Activated CD4-positive, alpha-beta T cell treated with anti-CD3 and anti-CD28 coated beads for 4 hours (primary cell): ENCODE measurements around the gene PRKCE.

Experiments
- DNase-seq, 2 donors: peaks; one replicate each; pipeline ENCODE4 v3.0.0-alpha.2; 2020

PRKCE gene

DNA sequence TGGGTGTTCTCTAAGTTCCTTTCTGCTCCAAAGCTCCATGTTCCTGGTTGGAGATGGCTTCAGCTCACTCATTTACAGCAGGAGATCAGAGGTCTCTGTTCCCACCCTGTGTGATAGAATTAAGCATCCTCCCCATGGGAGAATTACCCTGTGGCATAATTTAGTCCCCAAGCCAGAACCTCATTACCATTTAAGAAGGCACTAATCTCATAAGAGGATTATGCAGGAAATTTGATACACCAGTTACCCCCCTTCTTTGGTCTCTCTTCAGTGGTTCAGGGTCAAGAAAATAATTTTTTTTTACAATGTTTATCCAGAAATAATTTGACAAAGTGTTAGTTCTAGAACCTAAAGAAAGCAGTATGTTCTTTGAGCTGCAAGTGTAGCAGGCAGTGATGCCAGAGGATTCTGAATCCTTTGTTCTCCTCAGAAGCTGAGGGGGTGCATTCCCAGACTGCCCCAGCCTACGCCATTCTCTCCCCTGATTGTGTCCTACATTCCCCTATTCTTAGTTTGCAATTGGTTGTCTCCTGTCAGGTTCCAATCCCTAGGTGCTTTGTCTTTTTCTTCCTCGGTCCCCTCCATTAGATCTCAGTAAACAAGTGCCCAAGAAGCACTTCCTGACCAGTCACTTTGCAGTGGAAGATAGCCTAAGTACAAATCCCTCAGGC is 163.6 kb downstream of the PRKCE start:
- no peak for DNase-seq

DNA sequence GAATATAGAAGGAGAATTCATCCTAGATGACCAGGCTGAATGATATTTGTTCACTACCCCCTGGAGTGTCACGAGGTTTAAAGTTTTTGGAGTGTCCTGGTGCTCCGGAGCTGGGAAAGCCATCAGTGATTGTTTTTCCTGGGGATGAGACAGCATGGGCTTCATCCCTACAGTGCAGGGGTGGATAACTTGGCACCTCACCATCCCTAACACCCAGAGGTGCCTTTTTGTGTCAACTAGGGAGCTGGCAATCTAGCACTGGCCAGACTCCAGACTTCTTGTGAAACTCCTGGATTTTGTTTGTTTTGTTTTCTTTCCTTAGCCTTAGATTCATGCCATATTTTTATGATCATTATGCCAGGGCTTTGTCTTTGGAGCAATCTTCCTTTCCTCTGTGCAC is 164.8 kb downstream of the PRKCE start:
- no peak for DNase-seq

DNA sequence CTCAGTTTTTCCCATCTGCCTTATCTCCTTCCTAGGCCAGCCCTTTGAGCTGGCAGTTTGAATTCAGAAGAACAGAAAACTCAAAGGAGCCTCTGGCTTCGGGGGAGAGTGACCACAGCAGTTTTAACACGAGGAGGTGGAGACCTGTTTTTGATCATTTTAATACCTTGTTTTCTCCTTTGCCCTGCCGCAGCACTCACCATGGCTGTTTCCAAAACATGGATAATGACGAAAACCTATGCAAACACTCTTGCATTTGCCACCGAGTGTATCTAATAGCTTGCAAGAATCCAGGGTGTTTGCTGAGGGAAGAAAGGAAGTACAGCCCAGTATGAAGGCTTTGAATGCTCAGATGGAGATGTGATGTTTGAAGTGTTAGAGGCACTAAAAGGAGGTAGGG is 167.1 kb downstream of the PRKCE start:
- no peak for DNase-seq

DNA sequence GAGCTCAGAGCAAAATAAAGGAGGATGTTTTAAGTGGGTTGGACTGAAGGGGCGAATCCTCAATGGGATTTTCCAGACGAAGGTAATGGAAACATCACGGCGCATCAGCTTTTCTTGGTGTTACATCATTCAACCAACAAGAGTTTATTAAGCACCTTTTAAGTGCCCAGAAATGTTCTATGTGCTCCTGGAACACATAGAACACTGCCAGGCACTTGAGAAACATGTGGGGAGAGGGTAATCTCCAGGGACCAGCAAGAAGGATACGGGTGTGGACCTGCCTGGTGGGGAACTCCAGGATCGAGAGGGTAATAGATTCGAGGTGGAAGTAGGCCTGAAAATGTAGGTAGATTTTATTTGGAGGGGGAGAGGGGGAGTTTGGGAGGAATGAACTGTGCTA is 168.6 kb downstream of the PRKCE start:
- DNase-seq: no peak

DNA sequence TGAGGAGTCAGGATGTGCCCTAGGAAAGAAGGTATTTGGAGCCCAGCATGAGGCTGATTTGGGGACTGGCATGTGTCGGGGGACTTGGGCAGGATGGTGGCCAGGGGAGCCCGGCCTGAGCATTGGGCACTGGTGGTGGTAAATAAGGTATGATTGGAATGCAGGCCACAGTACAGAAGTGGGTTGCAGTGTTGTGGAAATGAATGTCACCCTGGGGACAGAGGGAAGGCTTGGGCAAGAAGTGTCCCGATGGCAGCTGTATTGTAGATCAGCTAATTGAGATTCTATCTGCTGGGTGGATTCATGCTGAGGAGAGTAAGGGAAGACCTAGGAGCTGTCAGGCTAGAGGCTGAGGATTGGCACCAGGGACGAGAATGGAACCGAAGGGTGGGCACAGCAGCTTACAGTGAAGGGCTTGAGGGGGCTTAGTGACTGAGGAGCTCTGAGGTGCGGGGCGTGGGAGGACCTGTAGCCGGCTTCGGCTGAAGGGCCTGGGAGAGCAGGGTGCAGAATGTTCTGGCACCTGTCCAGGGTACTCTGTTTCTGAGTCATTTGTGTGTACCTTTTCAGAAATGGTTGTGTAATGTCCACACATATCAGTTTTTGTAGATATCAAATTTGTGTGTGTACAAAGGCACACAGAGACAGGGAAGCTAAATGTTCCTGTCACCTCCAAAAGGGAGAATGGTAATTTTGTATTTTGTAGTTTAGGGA is 170.2 kb downstream of the PRKCE start:
- no peak for DNase-seq

DNA sequence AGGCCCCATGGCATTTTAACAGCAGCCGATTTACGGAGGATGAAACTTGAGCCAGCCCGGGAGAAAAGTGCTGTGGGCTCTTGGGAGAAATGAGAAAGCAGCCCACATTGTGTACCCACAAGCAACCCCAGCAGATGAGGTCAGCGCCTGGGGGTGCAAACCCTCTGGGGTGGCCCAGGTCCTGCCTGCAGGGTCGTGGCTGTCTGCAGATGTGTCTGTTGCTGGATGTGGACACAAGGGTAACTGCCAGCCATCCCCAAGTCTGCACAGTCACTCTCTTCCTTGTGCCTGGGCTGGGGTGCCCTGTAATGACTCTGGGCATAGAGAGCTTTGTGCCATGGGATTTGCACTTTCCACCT is 170.8 kb downstream of the PRKCE start:
- no peak for DNase-seq

GRCh38 chr2:45823723-45824206 is 172.3 kb downstream of the PRKCE start:
- DNase-seq: no peak

DNA sequence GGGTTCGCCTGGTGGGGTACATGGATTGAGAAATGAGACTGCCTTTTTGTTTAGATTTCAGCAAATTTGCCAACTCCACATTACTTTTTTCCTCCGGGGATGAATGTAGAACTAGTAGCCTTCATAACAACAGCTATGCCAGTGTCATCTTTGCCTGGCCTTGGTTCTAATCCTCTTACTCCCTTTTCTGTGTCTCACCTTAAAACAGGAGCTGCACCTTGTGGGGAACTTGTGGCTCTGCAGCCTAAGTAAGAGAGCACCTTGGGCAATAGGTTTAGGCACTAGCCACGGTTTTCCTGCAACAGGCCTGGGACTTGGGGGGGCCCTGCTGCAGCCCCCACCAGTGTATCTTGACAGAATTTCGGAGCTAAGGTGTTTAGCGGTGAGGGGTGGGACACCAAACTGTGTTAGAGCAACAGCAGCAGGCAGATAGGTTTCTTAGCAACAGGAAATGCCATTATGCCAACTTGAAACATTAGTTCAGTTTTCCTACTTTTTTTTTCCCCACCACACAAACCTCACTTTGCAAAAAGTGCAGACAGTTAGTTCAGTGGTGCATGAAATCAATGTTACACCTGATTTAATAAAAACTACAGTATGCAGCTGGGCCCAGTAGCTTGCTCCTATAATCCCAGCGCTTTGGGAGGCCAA is 173.7 kb downstream of the PRKCE start:
- DNase-seq: no peak

DNA sequence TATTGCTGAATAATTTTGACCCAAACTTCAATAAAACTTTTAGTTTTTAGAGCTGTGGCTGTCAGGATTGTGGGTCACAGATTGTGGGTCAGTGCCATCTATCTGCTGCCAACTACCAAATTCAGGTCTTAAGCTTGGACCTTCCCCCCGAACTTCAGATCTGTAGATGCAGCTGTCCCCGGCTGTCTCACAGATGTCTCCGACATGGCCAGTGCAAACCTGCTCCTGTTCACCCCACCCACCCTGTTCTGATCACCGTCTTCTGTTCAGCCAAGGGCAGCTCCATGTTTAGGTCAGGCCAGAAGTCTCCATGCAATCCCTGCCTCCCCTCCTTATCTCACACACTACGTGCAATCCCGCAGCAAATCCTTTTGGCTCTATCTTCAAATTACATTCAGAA is 175.0 kb downstream of the PRKCE start:
- DNase-seq: no peak

DNA sequence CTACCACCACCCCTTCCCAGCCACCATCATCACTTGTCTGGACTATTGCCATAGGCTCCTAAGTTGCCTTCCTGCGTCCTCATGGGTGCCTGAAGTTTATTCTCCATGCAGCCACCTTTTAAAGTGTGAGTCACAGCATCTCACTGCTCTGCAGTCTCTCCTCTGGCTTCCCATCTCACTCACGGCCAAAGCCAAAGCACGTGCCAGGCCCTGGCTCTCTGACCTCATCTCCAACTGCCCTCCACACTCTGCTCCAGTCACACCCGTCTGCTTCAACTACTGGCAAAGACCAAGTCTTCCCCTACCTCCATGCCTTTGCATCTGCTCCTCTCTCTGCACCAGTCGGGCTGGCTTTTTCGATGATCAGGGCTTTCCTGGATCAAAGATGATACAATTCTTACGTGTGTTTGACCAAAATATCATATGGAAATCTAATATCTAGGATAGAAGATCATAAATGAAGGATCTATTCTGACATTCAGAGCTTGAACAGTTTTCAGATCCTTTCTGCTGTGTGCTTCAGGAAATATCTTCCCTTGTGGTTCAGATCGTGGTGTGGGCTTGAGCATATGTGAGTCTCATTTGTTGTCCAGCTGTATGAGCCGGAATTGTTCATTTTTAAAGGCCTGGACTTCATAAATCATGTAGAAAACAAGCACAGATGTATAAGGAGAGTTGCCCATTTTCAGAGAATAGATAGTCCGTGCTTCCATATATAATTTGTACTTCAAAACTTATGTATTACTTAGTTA is 175.6 kb downstream of the PRKCE start:
- no peak for DNase-seq

GRCh38 chr2:45830322-45830721 is 178.8 kb downstream of the PRKCE start:
- DNase-seq: no peak

GRCh38 chr2:45833301-45833967 is 182.0 kb downstream of the PRKCE start:
- DNase-seq: no peak

GRCh38 chr2:45833968-45834344 is 182.5 kb downstream of the PRKCE start:
- no peak for DNase-seq

- DNase-seq: no peak
Measured at GRCh38 chr2:45834372-45834771, 182.9 kb downstream of the PRKCE start.

DNA sequence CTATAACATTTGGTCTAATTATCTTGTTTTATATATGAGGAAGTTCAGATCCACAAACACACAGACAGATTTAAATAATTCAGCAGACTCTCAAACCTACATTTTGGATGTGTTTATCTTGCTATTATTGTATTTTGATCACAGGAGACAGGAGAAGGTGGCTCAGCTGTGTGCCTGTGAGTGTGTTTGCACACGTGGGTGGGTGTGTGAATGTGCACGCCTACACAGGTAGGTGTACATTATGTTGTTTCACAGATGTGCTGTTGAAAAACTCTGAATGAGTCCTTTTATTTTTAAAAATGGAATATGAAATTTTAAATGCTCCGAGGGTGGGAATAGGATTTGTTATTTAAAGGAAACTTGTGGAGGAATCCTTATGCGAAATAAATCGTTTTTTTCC is 183.4 kb downstream of the PRKCE start:
- DNase-seq: no peak

- no peak for DNase-seq
Measured at GRCh38 chr2:45836316-45836715, 184.8 kb downstream of the PRKCE start.

- DNase-seq: no peak
Measured at GRCh38 chr2:45836740-45837139, 185.3 kb downstream of the PRKCE start.

- no peak for DNase-seq
Measured at GRCh38 chr2:45837812-45838341, 186.4 kb downstream of the PRKCE start.

GRCh38 chr2:45839508-45840251 is 188.2 kb downstream of the PRKCE start:
- no peak for DNase-seq

- DNase-seq: no peak
Measured at GRCh38 chr2:45840481-45840880, 189.0 kb downstream of the PRKCE start.

GRCh38 chr2:45841752-45842407 is 190.4 kb downstream of the PRKCE start:
- DNase-seq: no peak
